Renal cortex interstitium (tissue), 11 donors: ENCODE measurements around the gene SUPT5H. TPM values are rescaled to one million over a fixed set of nuclear protein-coding genes. Genes with fewer than 3 reads are reported as not detected.

ENCODE experiments used
- DNase-seq, 11 donors: peaks; one replicate each; pipeline ENCODE4 v3.0.0-alpha.2; 2013; ENCODE audit warnings: low read depth in 9 of 11, low spot score in 4 of 11; ENCODE audit errors: extremely low read depth in 1 of 11
- polyA plus RNA-seq, 3 donors: library from polyadenylated mRNA; unstranded; fragments of 120-200 nt; gene quantifications; one replicate each; pipeline ENCODE4 v1.2.1, GENCODE V29; 2013; ENCODE audit not compliant: insufficient read length in 3 of 3

SUPT5H gene
- polyA plus RNA-seq, 3 donors: 147 to 151 (median 147) TPM

DNA sequence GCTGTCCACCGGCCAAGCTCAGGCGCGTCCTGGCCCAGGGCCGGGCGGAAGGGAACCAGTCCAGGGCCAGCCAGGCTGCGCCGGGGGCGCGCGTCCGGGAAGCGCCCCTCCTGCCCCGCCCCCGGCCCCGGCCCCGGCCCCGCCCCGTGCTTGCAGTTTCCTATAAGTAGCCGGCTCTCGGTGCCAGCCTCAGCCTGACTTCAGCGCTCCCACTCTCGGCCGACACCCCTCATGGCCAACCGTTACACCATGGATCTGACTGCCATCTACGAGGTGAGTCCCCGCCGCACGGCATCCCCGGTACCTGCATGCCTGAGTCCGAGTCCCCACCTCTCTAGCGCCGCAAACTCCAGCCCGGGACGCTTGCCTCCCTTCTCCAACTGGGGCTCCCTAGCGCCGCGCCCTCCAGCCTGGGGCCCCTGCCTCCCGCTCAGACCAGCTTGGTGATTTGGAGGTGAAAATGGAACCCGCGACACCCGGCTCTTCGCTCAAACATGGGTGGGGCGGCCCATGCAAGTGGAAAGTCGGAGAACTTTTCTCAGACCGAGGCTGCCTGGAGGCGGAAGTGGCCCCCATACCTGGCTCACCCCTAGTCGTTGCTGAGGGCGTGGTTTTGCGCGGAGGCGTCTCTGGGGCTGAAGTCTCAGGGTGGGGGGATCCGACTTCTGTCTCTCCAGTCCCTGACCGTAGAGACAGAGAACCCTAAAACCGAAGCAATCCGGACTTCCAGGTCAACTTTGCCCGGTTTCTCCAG, 38.5 kb upstream of the SUPT5H start, which contains the start of gene ZFP36:
Gene ZFP36 (plus strand): TSS at position 192 of the 754 bp plus-strand sequence. CDS start 58 bp downstream, at position 250.
- DNase-seq: peak in 6 of 11 donors; percentile 67 to 80 (median 73)

DNA sequence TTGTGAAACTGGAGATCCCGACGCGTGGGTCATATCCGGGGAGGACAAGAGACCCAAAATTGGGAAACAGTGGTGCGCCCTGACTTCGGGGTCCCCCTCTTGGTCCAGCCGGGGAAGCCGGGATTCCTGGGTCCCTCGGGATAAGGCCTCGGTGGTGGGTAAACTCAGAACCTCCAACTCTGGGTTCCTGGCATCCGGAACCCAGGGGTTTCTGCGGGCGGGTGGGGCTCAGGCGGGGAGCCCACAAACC, 38.0 kb upstream of the SUPT5H start:
- DNase-seq: no peak

DNA sequence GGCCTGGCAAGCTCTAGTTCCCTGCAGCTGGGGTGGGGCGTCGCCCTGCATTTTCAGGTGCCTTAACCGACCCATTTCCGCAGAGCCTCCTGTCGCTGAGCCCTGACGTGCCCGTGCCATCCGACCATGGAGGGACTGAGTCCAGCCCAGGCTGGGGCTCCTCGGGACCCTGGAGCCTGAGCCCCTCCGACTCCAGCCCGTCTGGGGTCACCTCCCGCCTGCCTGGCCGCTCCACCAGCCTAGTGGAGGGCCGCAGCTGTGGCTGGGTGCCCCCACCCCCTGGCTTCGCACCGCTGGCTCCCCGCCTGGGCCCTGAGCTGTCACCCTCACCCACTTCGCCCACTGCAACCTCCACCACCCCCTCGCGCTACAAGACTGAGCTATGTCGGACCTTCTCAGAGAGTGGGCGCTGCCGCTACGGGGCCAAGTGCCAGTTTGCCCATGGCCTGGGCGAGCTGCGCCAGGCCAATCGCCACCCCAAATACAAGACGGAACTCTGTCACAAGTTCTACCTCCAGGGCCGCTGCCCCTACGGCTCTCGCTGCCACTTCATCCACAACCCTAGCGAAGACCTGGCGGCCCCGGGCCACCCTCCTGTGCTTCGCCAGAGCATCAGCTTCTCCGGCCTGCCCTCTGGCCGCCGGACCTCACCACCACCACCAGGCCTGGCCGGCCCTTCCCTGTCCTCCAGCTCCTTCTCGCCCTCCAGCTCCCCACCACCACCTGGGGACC, 37.6 kb upstream of the SUPT5H start:
- DNase-seq: no peak

DNA sequence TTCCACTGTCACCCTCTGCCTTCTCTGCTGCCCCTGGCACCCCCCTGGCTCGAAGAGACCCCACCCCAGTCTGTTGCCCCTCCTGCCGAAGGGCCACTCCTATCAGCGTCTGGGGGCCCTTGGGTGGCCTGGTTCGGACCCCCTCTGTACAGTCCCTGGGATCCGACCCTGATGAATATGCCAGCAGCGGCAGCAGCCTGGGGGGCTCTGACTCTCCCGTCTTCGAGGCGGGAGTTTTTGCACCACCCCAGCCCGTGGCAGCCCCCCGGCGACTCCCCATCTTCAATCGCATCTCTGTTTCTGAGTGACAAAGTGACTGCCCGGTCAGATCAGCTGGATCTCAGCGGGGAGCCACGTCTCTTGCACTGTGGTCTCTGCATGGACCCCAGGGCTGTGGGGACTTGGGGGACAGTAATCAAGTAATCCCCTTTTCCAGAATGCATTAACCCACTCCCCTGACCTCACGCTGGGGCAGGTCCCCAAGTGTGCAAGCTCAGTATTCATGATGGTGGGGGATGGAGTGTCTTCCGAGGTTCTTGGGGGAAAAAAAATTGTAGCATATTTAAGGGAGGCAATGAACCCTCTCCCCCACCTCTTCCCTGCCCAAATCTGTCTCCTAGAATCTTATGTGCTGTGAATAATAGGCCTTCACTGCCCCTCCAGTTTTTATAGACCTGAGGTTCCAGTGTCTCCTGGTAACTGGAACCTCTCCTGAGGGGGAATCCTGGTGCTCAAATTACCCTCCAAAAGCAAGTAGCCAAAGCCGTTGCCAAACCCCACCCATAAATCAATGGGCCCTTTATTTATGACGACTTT, 36.8 kb upstream of the SUPT5H start:
- no peak for DNase-seq

DNA sequence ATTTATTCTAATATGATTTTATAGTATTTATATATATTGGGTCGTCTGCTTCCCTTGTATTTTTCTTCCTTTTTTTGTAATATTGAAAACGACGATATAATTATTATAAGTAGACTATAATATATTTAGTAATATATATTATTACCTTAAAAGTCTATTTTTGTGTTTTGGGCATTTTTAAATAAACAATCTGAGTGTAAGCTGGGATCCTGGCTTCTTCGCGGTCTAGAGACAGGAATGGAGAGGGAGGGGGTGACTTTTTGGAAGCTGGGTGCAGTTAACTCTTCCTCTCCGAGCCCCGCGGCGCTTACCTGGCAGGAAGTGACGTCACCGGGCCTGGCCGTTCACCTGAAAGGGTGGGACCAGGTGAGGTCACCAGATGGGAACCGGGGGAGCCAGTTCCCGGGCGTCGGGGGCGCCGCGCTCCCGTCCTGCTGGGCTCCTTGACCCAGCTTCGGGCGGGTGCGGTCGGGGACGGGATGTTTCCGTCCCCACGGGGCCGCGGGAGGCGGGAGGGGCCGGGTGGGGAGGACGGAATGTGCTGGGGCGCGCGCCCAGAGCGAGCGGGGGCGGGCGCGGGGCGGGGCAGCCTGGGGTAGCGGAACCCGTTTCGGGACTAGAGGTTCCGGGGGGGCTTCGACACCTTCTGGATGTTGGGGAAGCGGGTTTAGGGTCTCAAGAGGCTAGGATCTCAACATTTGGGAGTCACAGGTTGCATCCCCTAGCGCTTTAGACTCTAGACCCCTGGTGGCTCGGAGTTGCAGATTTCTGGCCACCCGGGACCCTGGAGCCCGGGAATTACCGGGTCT, 36.0 kb upstream of the SUPT5H start:
- DNase-seq: peak in 3 of 11 donors; percentile 71 to 73 (median 73)

DNA sequence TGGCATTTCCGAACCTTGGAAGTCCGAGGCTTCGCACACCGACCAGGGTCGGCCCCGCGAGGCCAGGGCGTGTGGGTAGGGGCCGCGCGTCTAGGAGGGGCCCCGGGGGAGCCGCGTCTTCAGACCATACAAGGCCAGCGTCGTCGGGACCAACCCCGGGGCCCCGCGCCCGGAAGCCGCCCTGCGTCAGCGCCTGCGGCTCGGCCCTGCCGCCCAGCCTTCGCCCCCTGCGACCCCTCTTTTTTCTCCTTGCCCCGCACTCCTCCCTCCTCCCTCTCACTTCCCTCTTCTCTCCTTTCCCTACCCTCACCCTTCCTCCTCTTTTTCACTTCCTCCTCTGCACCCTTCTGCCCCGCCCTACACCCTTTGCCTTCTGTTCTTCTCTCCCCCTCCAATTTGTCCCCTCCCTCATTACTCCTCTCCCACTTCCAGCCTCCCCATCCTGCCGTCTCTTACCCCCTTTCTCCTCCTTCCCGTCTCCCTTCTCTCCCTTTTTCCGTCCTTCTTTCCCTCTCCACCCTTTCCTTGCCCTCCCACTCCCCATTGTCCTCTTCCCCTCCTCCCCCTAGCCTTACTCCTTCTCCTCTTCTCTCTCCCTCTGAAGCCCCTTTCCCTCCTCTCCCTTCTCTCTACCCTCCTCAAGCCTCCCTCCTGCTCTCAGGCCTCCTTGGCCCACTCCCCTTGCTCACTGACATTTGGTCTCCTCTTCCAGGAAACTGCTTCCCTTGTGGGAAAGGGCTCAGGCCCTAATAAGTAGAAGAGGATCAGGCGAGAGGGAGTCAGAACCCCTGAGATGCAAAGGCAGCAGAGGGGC, 35.2 kb upstream of the SUPT5H start:
- no peak for DNase-seq

DNA sequence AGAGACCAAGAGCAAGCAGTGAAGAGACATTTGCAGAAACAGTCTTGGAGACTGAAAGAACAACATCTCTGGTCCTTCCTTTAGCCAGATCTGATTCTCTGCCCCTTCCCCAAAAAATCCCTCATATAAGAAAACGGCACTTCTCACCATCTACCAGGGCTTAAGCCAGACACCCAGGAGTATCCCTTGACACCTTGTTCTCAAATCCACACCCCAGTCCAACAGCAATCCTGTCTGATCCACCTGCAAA, 34.6 kb upstream of the SUPT5H start:
- DNase-seq: no peak

DNA sequence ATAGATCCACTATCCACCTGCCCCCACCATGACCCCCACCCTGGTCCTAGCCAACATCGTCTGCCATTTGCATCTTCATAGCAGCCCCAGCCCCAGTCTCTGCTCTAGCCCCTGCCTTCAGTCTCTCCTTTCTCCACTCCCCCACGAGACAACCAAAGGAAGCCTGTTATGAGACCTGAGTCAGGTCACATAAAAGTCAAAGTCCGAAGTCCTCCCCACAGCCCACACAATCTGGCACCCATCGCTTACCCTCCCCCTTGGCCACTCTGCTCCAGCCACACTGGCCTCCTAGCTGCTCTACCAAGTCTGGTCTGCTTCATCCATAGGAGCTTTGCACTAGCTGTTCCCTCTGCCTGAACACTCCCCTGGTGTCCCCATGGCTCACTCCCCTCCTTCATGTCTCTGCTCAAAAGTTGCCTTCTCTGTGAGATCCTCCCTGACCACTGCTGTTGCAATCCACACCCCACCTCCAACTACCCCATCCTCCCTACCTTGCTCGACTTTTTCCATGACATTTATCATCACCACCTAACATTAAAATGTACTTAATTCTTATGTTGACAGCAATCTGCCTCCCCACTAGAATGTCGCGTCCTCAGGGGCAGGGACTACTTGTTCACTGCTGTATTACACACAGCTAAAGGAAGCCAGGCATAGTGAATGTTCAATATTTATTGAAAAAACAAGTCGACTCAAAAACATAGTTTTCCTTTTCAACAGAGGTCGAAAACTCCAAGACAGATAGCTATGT, 34.1 kb upstream of the SUPT5H start:
- DNase-seq: no peak

DNA sequence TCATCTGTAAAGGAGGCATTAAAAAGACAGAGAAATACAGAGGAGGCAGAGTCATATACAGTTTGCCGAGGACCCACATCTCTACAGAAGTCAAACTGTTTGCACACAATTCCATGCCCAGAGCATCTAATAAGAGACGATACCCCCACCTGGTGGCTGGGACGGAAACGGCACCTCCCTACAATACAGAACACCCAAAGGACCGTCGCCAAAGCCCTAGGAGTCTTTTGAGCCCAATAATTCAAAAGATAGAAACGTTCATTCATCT, 33.6 kb upstream of the SUPT5H start:
- peak in 9 of 11 donors; percentile 77 to 89 (median 83) for DNase-seq

DNA sequence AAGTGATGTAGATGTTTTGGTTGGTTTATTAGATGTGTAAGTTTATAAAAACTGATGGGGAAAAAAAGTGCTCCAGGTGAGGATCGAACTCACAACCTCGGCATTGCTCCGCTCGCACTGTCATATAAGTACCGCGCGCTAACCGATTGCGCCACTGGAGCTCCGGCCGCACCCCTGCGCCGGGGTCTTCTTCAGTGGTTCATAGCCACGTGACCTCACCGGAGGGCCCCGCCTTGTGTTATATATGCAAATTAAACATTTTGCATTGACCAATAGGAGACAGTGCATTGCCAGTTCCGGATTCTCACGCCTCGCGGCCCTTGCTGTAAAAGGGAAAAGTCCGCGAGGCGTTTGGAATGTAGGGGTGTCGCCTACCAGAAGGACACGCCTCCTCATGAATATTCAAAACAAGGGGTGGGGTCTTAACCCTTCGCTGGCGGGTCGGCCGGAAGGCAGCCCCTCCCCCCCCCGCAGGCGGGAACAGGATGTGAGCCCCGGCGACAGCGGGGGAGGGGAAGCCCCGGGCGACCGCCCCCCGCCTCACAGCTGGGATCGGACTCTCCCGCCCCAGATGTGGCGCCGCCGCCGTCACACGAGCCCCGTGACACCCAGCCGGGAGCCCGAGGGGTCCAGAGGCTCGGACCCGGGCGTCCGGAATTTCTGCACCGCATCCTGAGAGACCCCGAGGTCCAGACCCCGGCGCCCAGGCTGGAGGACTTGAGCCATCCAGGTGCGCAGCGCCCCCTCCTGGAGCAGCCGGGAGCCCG, 33.1 kb upstream of the SUPT5H start, which contains the start of gene PLEKHG2:
Gene PLEKHG2 (plus strand): TSS at position 570 of the 767 bp plus-strand sequence. CDS start 1,418 bp downstream, outside the sequence.
- peak; percentile 95 to 99 (median 99) for DNase-seq

DNA sequence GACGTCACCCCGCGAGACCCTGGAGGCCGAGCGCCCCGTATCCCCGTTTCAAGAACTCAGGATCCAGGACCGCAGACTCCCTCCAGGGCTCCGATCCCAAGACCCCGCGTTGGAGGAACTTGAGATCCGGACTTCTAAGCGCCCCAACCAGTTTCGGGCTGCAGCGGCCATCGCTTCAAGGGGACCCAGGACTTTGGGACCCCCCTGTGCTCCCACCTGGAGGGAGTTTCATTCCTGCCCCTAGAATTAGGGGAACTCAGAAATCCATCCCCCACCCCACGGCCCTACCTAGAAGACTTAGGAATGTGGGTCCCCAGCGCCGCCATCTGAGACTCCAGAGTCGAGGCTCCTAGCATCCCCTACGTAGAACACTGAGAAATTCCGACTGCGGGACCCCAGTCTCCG, 32.5 kb upstream of the SUPT5H start:
- DNase-seq: no peak

DNA sequence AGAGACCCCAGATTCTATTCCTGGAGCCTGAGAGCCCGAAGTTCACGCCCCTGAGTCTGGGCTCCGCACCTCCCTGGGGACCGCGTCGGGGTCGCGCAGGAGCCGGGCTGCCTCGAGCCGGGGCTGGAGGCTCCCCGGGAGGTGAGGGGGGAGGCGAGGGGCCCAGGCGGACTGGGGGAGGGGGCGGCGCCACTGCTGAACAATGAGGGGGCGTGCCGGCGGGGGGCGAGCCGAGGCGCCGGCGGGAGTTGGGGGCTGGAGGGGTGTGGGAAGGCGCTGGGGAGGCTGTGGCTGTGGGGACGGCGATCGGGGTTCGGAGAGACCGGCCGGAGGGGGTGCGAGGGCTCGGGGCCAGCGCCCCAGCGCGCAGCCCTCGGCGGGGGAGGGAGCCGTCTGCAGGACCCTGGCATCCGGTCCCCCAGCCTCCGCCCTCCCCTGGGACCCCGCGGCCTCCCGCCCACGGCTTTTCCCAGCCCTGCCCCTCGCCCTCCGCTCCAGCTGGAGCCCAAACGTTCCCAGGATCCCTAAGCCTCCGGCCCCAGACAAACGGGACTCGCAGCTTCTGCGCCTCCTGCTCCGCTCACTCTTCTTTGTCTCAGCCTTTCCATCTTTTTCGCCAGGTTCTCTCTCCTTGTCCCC, 32.0 kb upstream of the SUPT5H start:
- DNase-seq: peak in 4 of 11 donors; percentile 68 to 80 (median 72)

DNA sequence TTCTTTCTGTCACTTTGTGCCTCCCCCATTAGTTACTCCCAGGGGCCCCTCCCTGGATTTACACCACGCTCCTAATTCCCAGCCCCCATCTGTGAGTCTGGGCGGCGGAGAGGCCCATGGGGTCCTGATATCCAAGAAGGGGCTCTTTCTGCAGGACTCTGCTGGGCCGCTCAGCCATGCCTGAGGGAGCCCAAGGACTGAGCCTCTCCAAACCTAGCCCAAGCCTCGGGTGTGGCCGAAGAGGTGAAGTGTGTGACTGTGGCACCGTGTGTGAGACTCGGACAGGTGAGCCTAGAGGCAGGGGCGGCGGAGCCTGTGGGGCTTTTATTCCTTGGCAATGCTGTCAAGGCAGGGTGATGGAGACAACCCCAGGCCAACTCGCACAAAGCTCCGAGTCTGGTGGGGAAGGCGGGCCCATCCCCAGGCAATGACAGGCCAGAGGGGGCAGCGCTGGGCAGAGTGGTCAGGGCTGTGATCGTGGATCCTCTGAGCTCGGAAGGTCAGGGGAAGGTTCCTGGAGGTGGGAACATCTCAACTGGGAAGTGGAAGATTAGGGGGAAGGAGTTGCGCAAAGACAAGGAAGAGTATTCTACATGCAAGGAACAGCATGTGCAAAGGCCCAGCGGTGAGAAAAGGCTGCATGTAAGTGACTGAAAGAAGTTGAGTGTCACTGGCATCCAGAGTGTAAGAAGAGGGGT, 31.3 kb upstream of the SUPT5H start:
- DNase-seq: no peak

DNA sequence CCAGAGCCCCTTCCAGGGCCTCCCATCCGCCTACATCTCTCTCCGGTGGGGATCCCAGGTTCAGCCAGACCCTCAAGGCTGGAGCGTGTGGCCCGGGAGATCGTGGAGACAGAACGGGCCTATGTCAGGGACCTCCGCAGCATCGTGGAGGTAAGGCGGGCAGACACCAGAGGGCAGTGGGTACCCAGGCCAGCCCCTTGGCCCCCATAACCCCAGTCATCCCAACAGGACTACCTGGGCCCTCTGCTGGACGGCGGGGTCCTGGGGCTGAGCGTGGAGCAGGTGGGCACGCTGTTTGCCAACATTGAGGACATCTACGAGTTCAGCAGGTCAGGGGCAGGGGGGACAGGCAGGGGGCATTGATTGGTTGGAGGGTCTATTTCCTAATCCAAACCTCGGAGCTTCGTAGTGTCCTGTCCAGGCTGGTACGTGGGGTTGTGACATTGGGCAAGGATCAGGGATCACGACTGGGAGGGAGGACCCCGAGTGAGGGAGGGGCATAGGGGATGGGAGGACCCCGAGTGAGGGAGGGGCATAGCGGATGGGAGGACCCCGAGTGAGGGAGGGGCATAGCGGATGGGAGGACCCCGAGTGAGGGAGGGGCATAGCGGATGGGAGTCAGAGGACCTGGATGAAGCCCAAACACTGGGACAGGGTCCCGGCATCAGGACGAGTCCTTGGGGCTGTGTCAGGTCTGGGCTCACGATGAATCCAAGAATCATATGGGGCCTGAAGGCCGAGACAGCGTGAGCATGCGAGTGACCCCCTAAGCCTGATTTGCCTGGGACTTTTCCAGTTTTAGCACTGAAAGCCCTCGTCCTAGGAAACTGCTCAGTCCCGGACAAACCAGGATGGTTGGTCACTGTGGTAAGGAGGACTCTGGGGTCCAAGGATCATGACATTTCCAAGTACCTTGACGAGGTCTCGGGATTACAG, 30.0 kb upstream of the SUPT5H start:
- no peak for DNase-seq
